ENCODE results near the gene SCO1. TPM values are rescaled to one million over a fixed set of nuclear protein-coding genes. Genes with fewer than 3 reads are reported as not detected.

Gene SCO1
- total and polyA plus RNA-seq, 10 of the 15 experiments (the other 5 are each of a cell fraction or from before 2014, with no cell fraction given), result 8.2 to 73.0 (median 37.1) TPM

- ChIA-PET RAD21 (ENCODE audit: unreplicated experiment) (no interaction called here), POLR2A (no interaction called here), CTCF (no interaction called here), SMC1A (ENCODE audit: uncharacterized antibody, unreplicated experiment) (no interaction called here)
- H3K36me3 ChIP-seq (ENCODE audit: control insufficient read depth in 2 of 2, insufficient read depth in 2 of 2, low read length in 1 of 2), result no peaks in the 10 kb centered on the region
- no peak overlapping the region for H3K27ac ChIP-seq (ENCODE audit: control insufficient read depth, insufficient read depth)
- no TSS peak for BruUV-seq (replicated peaks)
- TF ChIP-seq TBL1XR1 (IDR thresholded peaks at IDR 0.05; ENCODE audit: low read depth, low read length), result no peak
- TF ChIP-seq PAX8 (IDR thresholded peaks at IDR 0.05), result no peak
- H3K79me2 ChIP-seq (ENCODE audit: control insufficient read depth, insufficient read depth, low read length), result no peaks in the 10 kb centered on the region
- no peaks in the 10 kb centered on the region for H4K20me1 ChIP-seq (ENCODE audit: control insufficient read depth, insufficient read depth)
- in situ Hi-C loops (cut with MboI), result no loop called here
- H2AFZ ChIP-seq (ENCODE audit: control insufficient read depth, low read depth, low read length), result no peak overlapping the region
- no peaks in the 10 kb centered on the region; a peak in 1 of 4 replicates for H3K27me3 ChIP-seq (replicated peaks in 1 of 2; ENCODE audit: control insufficient read depth in 2 of 2, insufficient read depth in 2 of 2, low read length in 1 of 2)
- intact Hi-C loops (cut with micrococcal nuclease; ENCODE audit: unreplicated experiment), result no loop called here
- no peaks in the 10 kb centered on the region for H3K9me3 ChIP-seq (replicated peaks; ENCODE audit: control insufficient read depth, insufficient read depth, low read length)
- no peak for DNase-seq (ENCODE audit: low read depth, low spot score)
- no peak for FAIRE-seq
- H3K4me2 ChIP-seq (ENCODE audit: control insufficient read depth, insufficient read depth), result no peak overlapping the region
- ATAC-seq, result no peak
- H3K4me1 ChIP-seq (ENCODE audit: control insufficient read depth, insufficient read depth, low read length), result no peaks in the 10 kb centered on the region
- WGBS (ENCODE audit: insufficient coverage, insufficient replicate concordance, low lambda C conversion rate, missing lambda C conversion rate), result 73% methylated on average over 9 of the region's 9 CpGs
- H3K4me3 ChIP-seq, result no peak overlapping the region
- no peak overlapping the region for H3K9ac ChIP-seq (ENCODE audit: control insufficient read depth, insufficient read depth, low read length)
Measured at GRCh38 chr17:10651927-10652326, 45.4 kb downstream of the SCO1 start.

DNA sequence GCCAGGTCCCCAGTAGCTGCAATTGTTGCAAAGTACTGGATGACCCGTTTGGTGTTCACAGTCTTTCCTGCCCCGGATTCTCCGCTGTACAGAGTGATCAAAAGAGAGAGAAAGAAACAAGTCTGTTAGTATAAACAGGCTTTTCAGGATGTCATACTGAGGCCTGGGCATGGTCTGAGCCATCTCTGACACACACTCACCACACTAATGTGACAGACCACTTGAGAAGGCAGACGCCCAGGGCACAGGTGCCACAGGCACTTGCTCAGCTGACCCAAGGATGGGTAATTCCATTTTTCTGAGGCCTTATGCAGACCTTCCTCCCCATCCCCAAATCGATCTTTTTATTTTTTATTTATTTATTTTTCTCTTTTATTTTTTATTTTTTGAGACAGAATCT lies 47.7 kb downstream of the SCO1 start:
- no peak overlapping the region for H3K4me3 ChIP-seq
- 51% methylated on average over 5 of the region's 5 CpGs for WGBS (ENCODE audit: insufficient coverage, insufficient replicate concordance, low lambda C conversion rate, missing lambda C conversion rate)
- H3K27me3 ChIP-seq (replicated peaks in 1 of 2; ENCODE audit: control insufficient read depth in 2 of 2, insufficient read depth in 2 of 2, low read length in 1 of 2), result no peaks in the 10 kb centered on the region
- H3K9ac ChIP-seq (ENCODE audit: control insufficient read depth, insufficient read depth, low read length), result no peak overlapping the region
- TF ChIP-seq SUPT20H (IDR thresholded peaks at IDR 0.05; ENCODE audit: borderline replicate concordance, control insufficient read depth, low read depth, low read length) (no peak), RUNX3 (IDR thresholded peaks at IDR 0.05; ENCODE audit: low read length) (no peak), ETV6 (conservative IDR thresholded peaks at IDR 0.05 in 1 of 2, IDR thresholded peaks at IDR 0.05 in 1 of 2; ENCODE audit: borderline replicate concordance in 1 of 2, low read depth in 1 of 2) (no peak), SIX5 (IDR thresholded peaks at IDR 0.05; ENCODE audit: low read depth, low read length, severe bottlenecking) (no peak), ZZZ3 (IDR thresholded peaks at IDR 0.05; ENCODE audit: control insufficient read depth, insufficient read length, low read depth) (no peak), CBX5 (IDR thresholded peaks at IDR 0.05; ENCODE audit: low read depth) (no peak), NR2C2 (IDR thresholded peaks at IDR 0.05; ENCODE audit: borderline replicate concordance, control insufficient read depth, insufficient read length, low read depth) (no peak), POLR2A (IDR thresholded peaks at IDR 0.05; ENCODE audit: low read depth, low read length) (no peak), STAT3 (IDR thresholded peaks at IDR 0.05; ENCODE audit: low read depth, low read length) (no peak), EED (IDR thresholded peaks at IDR 0.05; ENCODE audit: low read depth) (no peak)
- in situ Hi-C loops (cut with MboI), result loop anchor here (5.0 to 25.0 kb wide), 4 partner anchors 198 to 988 kb away; no protein-coding TSS in a partner anchor
- H3K9me3 ChIP-seq (replicated peaks; ENCODE audit: control insufficient read depth, insufficient read depth, low read length), result no peaks in the 10 kb centered on the region
- ChIA-PET CTCF (interaction anchor here (0.6 to 1.4 kb wide), 5 partner anchors 12 to 195 kb away, joined by 3 to 4 read pairs (median 4); no protein-coding TSS in a partner anchor), POLR2A (no interaction called here), SMC1A (ENCODE audit: uncharacterized antibody, unreplicated experiment) (interaction anchor here (1.6 kb wide), 1 partner anchor 195 kb away, joined by 3 read pairs; no protein-coding TSS in a partner anchor), RAD21 (ENCODE audit: unreplicated experiment) (interaction anchor here (1.0 kb wide), 1 partner anchor 195 kb away, joined by 3 read pairs; no protein-coding TSS in a partner anchor)
- H2AFZ ChIP-seq (ENCODE audit: control insufficient read depth, low read depth, low read length), result no peak overlapping the region
- H3K36me3 ChIP-seq (ENCODE audit: control insufficient read depth in 2 of 2, insufficient read depth in 2 of 2, low read length in 1 of 2), result no peaks in the 10 kb centered on the region
- no peaks in the 10 kb centered on the region for H3K4me1 ChIP-seq (ENCODE audit: control insufficient read depth, insufficient read depth, low read length)
- H3K27ac ChIP-seq (ENCODE audit: control insufficient read depth, insufficient read depth), result no peak overlapping the region
- FAIRE-seq, result no peak
- no peak for ATAC-seq
- H4K20me1 ChIP-seq (ENCODE audit: control insufficient read depth, insufficient read depth), result no peaks in the 10 kb centered on the region
- no peaks in the 10 kb centered on the region for H3K79me2 ChIP-seq (ENCODE audit: control insufficient read depth, insufficient read depth, low read length)
- intact Hi-C loops (cut with micrococcal nuclease; ENCODE audit: unreplicated experiment), result no loop called here
- no TSS peak for BruUV-seq (replicated peaks)
- no peak overlapping the region for H3K4me2 ChIP-seq (ENCODE audit: control insufficient read depth, insufficient read depth)
- DNase-seq (ENCODE audit: low read depth, low spot score), result no peak

Data from GM12878 (cell line).